GOT3 (cell line): Measurements from ENCODE around the gene ITGAL.
"Not testable (repeated sequence)": the region's sequence is repeated elsewhere in the genome, so short reads cannot be mapped to it uniquely, and the experiment has no call there.

Source experiments
- DNase-seq: peaks from one replicate; lab custom pipeline; 2025; ENCODE audit warnings: mixed read lengths; lab: John Stamatoyannopoulos, UW

The ITGAL gene

GRCh38 chr16:30472328-30472942 is at the start of gene ITGAL:
ITGAL (plus strand) TSS chr16:30472742; CDS start chr16:30472838, 96 bp downstream.
- no peak for DNase-seq

GRCh38 chr16:30428055-30428454 is 44.5 kb upstream of the ITGAL start:
- DNase-seq = no peak

GRCh38 chr16:30429418-30429677 is 43.2 kb upstream of the ITGAL start:
- no peak for DNase-seq

GRCh38 chr16:30429678-30430427 is 42.7 kb upstream of the ITGAL start, which contains the start of gene DCTPP1:
DCTPP1 (minus strand) TSS chr16:30430030; CDS start chr16:30429980, 50 bp downstream.
- DNase-seq = peak; percentile 77

- DNase-seq = no peak
Measured at GRCh38 chr16:30430428-30430970, 42.0 kb upstream of the ITGAL start.

- DNase-seq = no peak
Measured at GRCh38 chr16:30434852-30435251, 37.7 kb upstream of the ITGAL start.

GRCh38 chr16:30437511-30438046 is 35.0 kb upstream of the ITGAL start:
- DNase-seq = no peak

GRCh38 chr16:30438835-30439234 is 33.7 kb upstream of the ITGAL start:
- DNase-seq = no peak

- no peak for DNase-seq
Measured at GRCh38 chr16:30439720-30440348, 32.7 kb upstream of the ITGAL start.

- DNase-seq = no peak
Measured at GRCh38 chr16:30443631-30444030, 28.9 kb upstream of the ITGAL start.

GRCh38 chr16:30444231-30445148 is 28.1 kb upstream of the ITGAL start:
- no peak for DNase-seq

- DNase-seq = no peak
Measured at GRCh38 chr16:30445149-30445407, 27.5 kb upstream of the ITGAL start.

- peak; percentile 86 for DNase-seq
Measured at GRCh38 chr16:30445408-30446202, 26.9 kb upstream of the ITGAL start, which contains the start of gene SEPHS2. SEPHS2 (minus strand) TSS chr16:30445874; CDS start chr16:30445727, 147 bp downstream.

GRCh38 chr16:30446203-30446595 is 26.3 kb upstream of the ITGAL start:
- DNase-seq = no peak

GRCh38 chr16:30447512-30448226 is 24.9 kb upstream of the ITGAL start:
- DNase-seq = no peak

- no peak for DNase-seq
Measured at GRCh38 chr16:30449116-30449435, 23.5 kb upstream of the ITGAL start.

GRCh38 chr16:30452709-30453580 is 19.6 kb upstream of the ITGAL start:
- DNase-seq = not testable (repeated sequence)

- DNase-seq = no peak
Measured at GRCh38 chr16:30456302-30456701, 16.2 kb upstream of the ITGAL start.

- no peak for DNase-seq
Measured at GRCh38 chr16:30457256-30457655, 15.3 kb upstream of the ITGAL start.
